Measurements from ENCODE around the gene CTBP2. TPM values are rescaled to one million over a fixed set of nuclear protein-coding genes. Genes with fewer than 3 reads are reported as not detected.

The CTBP2 gene
- total and polyA plus RNA-seq, 2 of the 13 experiments (the other 11 are each of a cell fraction or from before 2014, with no cell fraction given), result 0.08 TPM; not detected in 1

GRCh38 chr10:125147971-125148439 lies 12.4 kb downstream of the CTBP2 start (continued):
- TF ChIP-seq NFAT5 (CRISPR knock-in tag; IDR thresholded peaks at IDR 0.05) (no peak), ZNF672 (CRISPR knock-in tag; IDR thresholded peaks at IDR 0.05) (no peak), PRDM10 (CRISPR knock-in tag; IDR thresholded peaks at IDR 0.05; ENCODE audit: low read depth) (no peak), SUZ12 (IDR thresholded peaks at IDR 0.05; ENCODE audit: low read depth, low read length) (no peak)

All from HepG2 (cell line).